Adrenal gland (tissue), 5 donors: ENCODE data around the gene ADAM19.

Experiments used
- POLR2A ChIP-seq, 2 donors: fragments of 450-650 bp; IDR thresholded peaks; one replicate each; pipeline ENCODE4 v1.6.1; 2017; ENCODE audit warnings: antibody characterized with exemption in 2 of 2, mild to moderate bottlenecking in 2 of 2, moderate library complexity in 1 of 2
- TF ChIP-seq, protein P1 (sequence below), 6 experiments: fragments of 450-650 bp in 4 of 6; fragments of 200-600 bp in 2 of 6; sonication (generic) in 1 of 6; IDR thresholded peaks; 1 replicate in 5 of 6; 2 replicates in 1 of 6; pipeline versions ENCODE4 v1.5.1 to v1.8.0; 2016 to 2021; ENCODE audit warnings: antibody characterized with exemption in 6 of 6, mild to moderate bottlenecking in 2 of 6, moderate library complexity in 1 of 6
- donor health status: DM: no; HTN: no; CAD: no.

DNA sequence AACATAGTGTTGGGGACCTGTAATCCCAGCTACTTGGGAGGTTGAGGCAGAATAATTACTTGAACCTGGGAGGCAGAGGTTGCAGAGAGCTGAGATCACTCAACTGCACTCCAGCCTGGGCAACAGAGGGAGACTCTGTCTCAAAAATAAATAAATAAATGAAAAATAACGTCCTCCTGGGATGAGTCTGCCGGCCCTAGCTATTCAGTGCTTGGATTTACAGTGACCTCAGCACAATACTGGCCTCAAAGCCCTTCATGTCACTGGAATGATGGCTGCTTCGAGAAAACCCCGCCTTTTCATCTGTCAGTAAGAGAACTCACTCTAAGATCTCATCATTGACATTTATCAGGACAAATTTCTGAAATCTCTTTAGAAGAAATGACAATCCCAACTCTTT is 41.2 kb upstream of the ADAM19 start:
- TF ChIP-seq, protein P1, sequence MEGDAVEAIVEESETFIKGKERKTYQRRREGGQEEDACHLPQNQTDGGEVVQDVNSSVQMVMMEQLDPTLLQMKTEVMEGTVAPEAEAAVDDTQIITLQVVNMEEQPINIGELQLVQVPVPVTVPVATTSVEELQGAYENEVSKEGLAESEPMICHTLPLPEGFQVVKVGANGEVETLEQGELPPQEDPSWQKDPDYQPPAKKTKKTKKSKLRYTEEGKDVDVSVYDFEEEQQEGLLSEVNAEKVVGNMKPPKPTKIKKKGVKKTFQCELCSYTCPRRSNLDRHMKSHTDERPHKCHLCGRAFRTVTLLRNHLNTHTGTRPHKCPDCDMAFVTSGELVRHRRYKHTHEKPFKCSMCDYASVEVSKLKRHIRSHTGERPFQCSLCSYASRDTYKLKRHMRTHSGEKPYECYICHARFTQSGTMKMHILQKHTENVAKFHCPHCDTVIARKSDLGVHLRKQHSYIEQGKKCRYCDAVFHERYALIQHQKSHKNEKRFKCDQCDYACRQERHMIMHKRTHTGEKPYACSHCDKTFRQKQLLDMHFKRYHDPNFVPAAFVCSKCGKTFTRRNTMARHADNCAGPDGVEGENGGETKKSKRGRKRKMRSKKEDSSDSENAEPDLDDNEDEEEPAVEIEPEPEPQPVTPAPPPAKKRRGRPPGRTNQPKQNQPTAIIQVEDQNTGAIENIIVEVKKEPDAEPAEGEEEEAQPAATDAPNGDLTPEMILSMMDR (IDR thresholded peaks at IDR 0.05): no peak
- TF ChIP-seq POLR2A (IDR thresholded peaks at IDR 0.05): no peak
